HEK293 (cell line): Measurements from ENCODE around the gene SYNJ2.

Source experiments
- CTCF ChIA-PET: fragments of 350-600 bp; formaldehyde crosslinking; extraction: SDS; loops from one replicate; lab custom pipeline; 2021; ENCODE audit warnings: antibody characterized with exemption; lab: Yijun Ruan, JAX
- POLR2A ChIA-PET: fragments of 300-600 bp; formaldehyde crosslinking; extraction: SDS; loops from one replicate; lab custom pipeline; 2020; ENCODE audit warnings: antibody characterized with exemption, inconsistent platforms; lab: Yijun Ruan, JAX
- H3K27ac ChIP-seq: fragments of 200-500 bp; sonication (Bioruptor generic); 2 replicates; pipeline ENCODE4 v1.5.1; 2014; ENCODE audit warnings: low read depth, low read length, control low read depth, inconsistent platforms; ENCODE audit errors: extremely low read depth
- H3K36me3 ChIP-seq, 2 experiments: fragments of 200-500 bp in 1 of 2; sonication (Bioruptor generic) in 1 of 2; 1 replicate in 1 of 2; 2 replicates in 1 of 2; pipeline ENCODE4 v1.5.1; 2014 to 2017; ENCODE audit warnings: inconsistent platforms in 2 of 2, low read length in 2 of 2; ENCODE audit not compliant: control insufficient read depth in 2 of 2, insufficient read depth in 1 of 2
- H3K4me1 ChIP-seq: fragments of 200-500 bp; sonication (Bioruptor generic); 2 replicates; pipeline ENCODE4 v1.5.1; 2014; ENCODE audit warnings: mild to moderate bottlenecking, low read length, inconsistent platforms; ENCODE audit not compliant: control insufficient read depth, insufficient read depth
- H3K4me3 ChIP-seq: 2 replicates; pipeline ENCODE4 v1.5.1; 2011; ENCODE audit warnings: low read depth, mild to moderate bottlenecking, control low read depth, low read length, moderate library complexity
- H3K9me3 ChIP-seq: fragments of 200-500 bp; sonication (Bioruptor generic); 2 replicates; pipeline ENCODE4 v1.5.1; 2014; ENCODE audit warnings: low read depth, low read length, inconsistent platforms; ENCODE audit not compliant: control insufficient read depth, insufficient read depth
- FEZF1 ChIP-seq: fragments of 450-650 bp; formaldehyde crosslinking; IDR thresholded peaks from 2 replicates; pipeline ENCODE4 v1.5.1; 2016; ENCODE audit warnings: missing biosample characterization, missing genetic modification characterization
- OSR2 ChIP-seq: fragments of 450-650 bp; formaldehyde crosslinking; IDR thresholded peaks from 2 replicates; pipeline ENCODE4 v1.5.1; 2016; ENCODE audit warnings: missing biosample characterization, missing genetic modification characterization
- REST ChIP-seq: fragments of 450-650 bp; formaldehyde crosslinking; IDR thresholded peaks from 2 replicates; pipeline ENCODE4 v1.5.1; 2016; ENCODE audit warnings: missing biosample characterization, missing genetic modification characterization
- SCRT1 ChIP-seq: fragments of 450-650 bp; formaldehyde crosslinking; IDR thresholded peaks from 2 replicates; pipeline ENCODE4 v1.5.1; 2016; ENCODE audit warnings: missing biosample characterization, missing genetic modification characterization, borderline replicate concordance
- TRIM28 ChIP-seq: IDR thresholded peaks from 2 replicates; pipeline ENCODE4 v1.6.1; 2011; ENCODE audit warnings: low read length, control low read depth, borderline replicate concordance
- ZFHX2 ChIP-seq: fragments of 450-650 bp; formaldehyde crosslinking; conservative IDR thresholded peaks from 2 replicates; pipeline ENCODE4 v1.5.1; 2016; ENCODE audit warnings: missing biosample characterization, missing genetic modification characterization
- ZIC2 ChIP-seq: fragments of 450-650 bp; formaldehyde crosslinking; IDR thresholded peaks from 2 replicates; pipeline ENCODE4 v1.5.1; 2016; ENCODE audit warnings: missing biosample characterization, missing genetic modification characterization
- ZNF10 ChIP-seq: fragments of 450-650 bp; formaldehyde crosslinking; IDR thresholded peaks from 2 replicates; pipeline ENCODE4 v1.5.1; 2017; ENCODE audit warnings: missing biosample characterization, missing genetic modification characterization
- ZNF133 ChIP-seq: fragments of 450-650 bp; formaldehyde crosslinking; IDR thresholded peaks from 2 replicates; pipeline ENCODE4 v1.5.1; 2016; ENCODE audit warnings: missing biosample characterization, missing genetic modification characterization
- ZNF138 ChIP-seq: fragments of 450-650 bp; formaldehyde crosslinking; IDR thresholded peaks from 2 replicates; pipeline ENCODE4 v1.5.1; 2016; ENCODE audit warnings: missing biosample characterization, missing genetic modification characterization, borderline replicate concordance
- ZNF148 ChIP-seq: fragments of 450-650 bp; formaldehyde crosslinking; IDR thresholded peaks from 2 replicates; pipeline ENCODE4 v1.5.0; 2017; ENCODE audit warnings: missing biosample characterization, missing genetic modification characterization, borderline replicate concordance
- ZNF184 ChIP-seq: fragments of 450-650 bp; IDR thresholded peaks from 2 replicates; pipeline ENCODE4 v1.5.1; 2018; ENCODE audit warnings: missing biosample characterization, mild to moderate bottlenecking, missing genetic modification characterization
- ZNF24 ChIP-seq: fragments of 450-650 bp; formaldehyde crosslinking; IDR thresholded peaks from 2 replicates; pipeline ENCODE4 v1.5.1; 2016; ENCODE audit warnings: missing biosample characterization, missing genetic modification characterization
- ZNF302 ChIP-seq: fragments of 450-650 bp; formaldehyde crosslinking; IDR thresholded peaks from 2 replicates; pipeline ENCODE4 v1.5.1; 2016; ENCODE audit warnings: missing biosample characterization, missing genetic modification characterization, low read depth
- ZNF311 ChIP-seq: fragments of 450-650 bp; formaldehyde crosslinking; IDR thresholded peaks from 2 replicates; pipeline ENCODE4 v1.5.1; 2017; ENCODE audit warnings: missing biosample characterization, missing genetic modification characterization, borderline replicate concordance
- ZNF335 ChIP-seq: fragments of 450-650 bp; formaldehyde crosslinking; conservative IDR thresholded peaks from 2 replicates; pipeline ENCODE4 v1.5.1; 2016; ENCODE audit warnings: missing biosample characterization, missing genetic modification characterization
- ZNF341 ChIP-seq: fragments of 450-650 bp; formaldehyde crosslinking; IDR thresholded peaks from 2 replicates; pipeline ENCODE4; 2016; ENCODE audit warnings: low read depth, missing biosample characterization, missing genetic modification characterization
- ZNF423 ChIP-seq: fragments of 450-650 bp; formaldehyde crosslinking; IDR thresholded peaks from 2 replicates; pipeline ENCODE4 v1.5.1; 2016; ENCODE audit warnings: missing biosample characterization, missing genetic modification characterization
- ZNF488 ChIP-seq: fragments of 450-650 bp; formaldehyde crosslinking; IDR thresholded peaks from 2 replicates; pipeline ENCODE4 v1.5.1; 2016; ENCODE audit warnings: missing biosample characterization, missing genetic modification characterization
- ZNF530 ChIP-seq: fragments of 450-650 bp; formaldehyde crosslinking; IDR thresholded peaks from 2 replicates; pipeline ENCODE4 v1.5.1; 2016; ENCODE audit warnings: low read depth, missing biosample characterization, missing genetic modification characterization
- ZNF660 ChIP-seq: fragments of 450-650 bp; IDR thresholded peaks from 2 replicates; pipeline ENCODE4 v1.5.1; 2018; ENCODE audit warnings: missing biosample characterization, mild to moderate bottlenecking, missing genetic modification characterization
- ZNF747 ChIP-seq: fragments of 450-650 bp; formaldehyde crosslinking; IDR thresholded peaks from 2 replicates; pipeline ENCODE4 v1.5.1; 2016; ENCODE audit warnings: missing biosample characterization, missing genetic modification characterization
- ZNF791 ChIP-seq: fragments of 450-650 bp; formaldehyde crosslinking; IDR thresholded peaks from 2 replicates; pipeline ENCODE4 v1.5.1; 2016; ENCODE audit warnings: missing biosample characterization, missing genetic modification characterization
- ZNF792 ChIP-seq: fragments of 450-650 bp; formaldehyde crosslinking; IDR thresholded peaks from 2 replicates; pipeline ENCODE4 v1.5.1; 2016; ENCODE audit warnings: missing biosample characterization, missing genetic modification characterization
- ZSCAN16 ChIP-seq: fragments of 450-650 bp; formaldehyde crosslinking; IDR thresholded peaks from 2 replicates; pipeline ENCODE4 v1.5.1; 2016; ENCODE audit warnings: missing biosample characterization, missing genetic modification characterization
- ZSCAN5A ChIP-seq: fragments of 450-650 bp; formaldehyde crosslinking; IDR thresholded peaks from 2 replicates; pipeline ENCODE4 v1.5.1; 2016; ENCODE audit warnings: missing biosample characterization, missing genetic modification characterization

SYNJ2 gene

GRCh38 chr6:158039571-158040050 is 57.9 kb downstream of the SYNJ2 start:
- ChIA-PET CTCF (interaction anchor here (0.6 to 2.3 kb wide), 3 partner anchors 11 to 686 kb away, joined by 3 to 14 read pairs (median 3); no protein-coding TSS in a partner anchor), POLR2A (interaction anchor here (0.6 to 4.2 kb wide), 5 partner anchors 9 to 60 kb away, joined by 3 to 18 read pairs (median 4); no protein-coding TSS in a partner anchor)
- Histone ChIP-seq H3K4me3 (no peak overlapping the region), H3K27ac (peak overlapping the region; percentile 39; the same call in 1 of the 2 replicates), H3K36me3 (peaks cover 0 to 21% of the 10 kb centered on the region in 2 experiments; a peak in 1 of 3 replicates), H3K4me1 (peaks cover 36% of the 10 kb centered on the region), H3K9me3 (no peaks in the 10 kb centered on the region)
- TF ChIP-seq ZSCAN16 (tag by site-specific recombination), result no peak
- peak; percentile 58 for TF ChIP-seq ZIC2 (tag by site-specific recombination)
- no peak for TF ChIP-seq ZNF660 (tag by site-specific recombination)
- peak; percentile 91 for TF ChIP-seq OSR2
- TF ChIP-seq ZNF341 (tag by site-specific recombination), result peak; percentile 21; the same call in 1 of the 2 replicates
- TF ChIP-seq TRIM28, result 0 out of 2 replicates have a peak, but pooled peaks have one; percentile 3
- no peak for TF ChIP-seq ZNF24 (tag by site-specific recombination)
- peak; percentile 42; the same call in 1 of the 2 replicates for TF ChIP-seq ZNF423

- POLR2A ChIA-PET, result interaction anchor here (0.7 to 4.2 kb wide), 10 partner anchors 9 to 60 kb away, joined by 3 to 33 read pairs (median 4); no protein-coding TSS in a partner anchor
- Histone ChIP-seq H3K9me3 (no peaks in the 10 kb centered on the region), H3K4me3 (0 out of 2 replicates have a peak overlapping the region, but pooled peaks have one; percentile 1), H3K4me1 (peaks cover 36% of the 10 kb centered on the region), H3K27ac (peak overlapping the region; percentile 57), H3K36me3 (peaks cover 0 to 19% of the 10 kb centered on the region in 2 experiments; a peak in 1 of 3 replicates)
- CTCF ChIA-PET, result interaction anchor here (0.6 to 5.4 kb wide), 6 partner anchors 12 to 687 kb away, joined by 3 to 33 read pairs (median 4); no protein-coding TSS in a partner anchor
- peak; percentile 65 for TF ChIP-seq ZNF488 (tag by site-specific recombination)
- peak; percentile 49; the same call in 1 of the 2 replicates for TF ChIP-seq REST (tag by site-specific recombination)
- no peak for TF ChIP-seq ZNF148
- TF ChIP-seq ZNF791 (tag by site-specific recombination), result no peak
- TF ChIP-seq ZNF660 (tag by site-specific recombination), result peak; percentile 90
- TF ChIP-seq FEZF1 (tag by site-specific recombination), result peak; percentile 91
- TF ChIP-seq ZNF133 (tag by site-specific recombination), result no peak
- 0 out of 2 replicates have a peak, but pooled peaks have one; percentile 21 for TF ChIP-seq ZNF530 (tag by site-specific recombination)
- TF ChIP-seq ZNF311 (tag by site-specific recombination), result no peak
- TF ChIP-seq ZNF792, result peak; percentile 95
- TF ChIP-seq ZNF138 (tag by site-specific recombination), result no peak
- no peak for TF ChIP-seq SCRT1 (tag by site-specific recombination)
- no peak for TF ChIP-seq ZSCAN5A (tag by site-specific recombination)
- TF ChIP-seq ZNF184 (tag by site-specific recombination), result peak; percentile 87
- no peak for TF ChIP-seq ZNF302
- TF ChIP-seq ZNF747 (tag by site-specific recombination), result no peak; the same call in 1 of the 2 replicates
- peak; percentile 80 for TF ChIP-seq ZNF335 (tag by site-specific recombination)
- 0 out of 2 replicates have a peak, but pooled peaks have one; percentile 50 for TF ChIP-seq ZNF10
- TF ChIP-seq ZFHX2, result peak; percentile 71
These were observed 58.6 kb downstream of the SYNJ2 start for GRCh38 chr6:158040051-158040803.
